Hematopoietic multipotent progenitor cell treated with erythropoietin and hydrocortisone succinate and interleukin-3 and kit ligand, for 17 days (in vitro differentiated cells): Measurements from ENCODE around the gene FHIT.

Experiments
- DNase-seq: peaks from one replicate; pipeline ENCODE4 v3.0.0-alpha.2; 2015; ENCODE audit warnings: low spot score

FHIT gene

GRCh38 chr3:60325610-60326170 lies 925.6 kb downstream of the FHIT start:
- DNase-seq = no peak

GRCh38 chr3:60323651-60324050 lies 927.6 kb downstream of the FHIT start:
- no peak for DNase-seq

- DNase-seq = no peak
These were observed 928.1 kb downstream of the FHIT start for GRCh38 chr3:60323180-60323579.

GRCh38 chr3:60322298-60322856 lies 928.9 kb downstream of the FHIT start:
- no peak for DNase-seq

- DNase-seq = no peak
These were observed 931.9 kb downstream of the FHIT start for GRCh38 chr3:60319179-60319858.

- no peak for DNase-seq
These were observed 935.0 kb downstream of the FHIT start for GRCh38 chr3:60316121-60316797.

GRCh38 chr3:60313951-60314461 lies 937.2 kb downstream of the FHIT start:
- DNase-seq = no peak

GRCh38 chr3:60313231-60313798 lies 937.9 kb downstream of the FHIT start:
- no peak for DNase-seq

GRCh38 chr3:60309539-60310268 lies 941.5 kb downstream of the FHIT start:
- no peak for DNase-seq

GRCh38 chr3:60308808-60309207 lies 942.4 kb downstream of the FHIT start:
- DNase-seq = no peak

GRCh38 chr3:60307562-60308199 lies 943.6 kb downstream of the FHIT start:
- no peak for DNase-seq

GRCh38 chr3:60304112-60304511 lies 947.1 kb downstream of the FHIT start:
- DNase-seq = no peak

- no peak for DNase-seq
These were observed 948.1 kb downstream of the FHIT start for GRCh38 chr3:60303160-60303559.

- no peak for DNase-seq
These were observed 950.1 kb downstream of the FHIT start for GRCh38 chr3:60301142-60301541.

- no peak for DNase-seq
These were observed 953.1 kb downstream of the FHIT start for GRCh38 chr3:60298141-60298540.

GRCh38 chr3:60294181-60294580 lies 957.1 kb downstream of the FHIT start:
- DNase-seq = no peak

GRCh38 chr3:60291115-60291514 lies 960.1 kb downstream of the FHIT start:
- DNase-seq = no peak

GRCh38 chr3:60290122-60290492 lies 961.1 kb downstream of the FHIT start:
- DNase-seq = no peak

GRCh38 chr3:60289341-60290121 lies 961.7 kb downstream of the FHIT start:
- no peak for DNase-seq

GRCh38 chr3:60282866-60283265 lies 968.4 kb downstream of the FHIT start:
- no peak for DNase-seq

- no peak for DNase-seq
These were observed 969.3 kb downstream of the FHIT start for GRCh38 chr3:60281970-60282369.
